Esophagus squamous epithelium (tissue), 5 donors: Measurements from ENCODE around the gene SAMD14. TPM values are rescaled to one million over a fixed set of nuclear protein-coding genes. Genes with fewer than 3 reads are reported as not detected.

Experiments
- DNase-seq: peaks from one replicate; lab custom pipeline; 2025; lab: John Stamatoyannopoulos, UW
- H3K27ac ChIP-seq, 4 donors: fragments of 200-600 bp; sonication (generic); one replicate each; pipeline ENCODE4 v1.5.1; 2016 to 2019; ENCODE audit warnings: mild to moderate bottlenecking in 1 of 4
- H3K27me3 ChIP-seq, 4 donors: fragments of 200-600 bp; sonication (generic); 1 replicate in 3 of 4; 2 replicates in 1 of 4; pipeline versions ENCODE4 v1.5.1 to v1.6.0; 2017 to 2021; ENCODE audit warnings: antibody characterized with exemption in 1 of 4
- H3K36me3 ChIP-seq, 3 donors: fragments of 200-600 bp; sonication (generic); one replicate each; pipeline ENCODE4 v1.5.1; 2016 to 2019
- H3K4me1 ChIP-seq, 3 donors: fragments of 200-600 bp; sonication (generic); one replicate each; pipeline ENCODE4 v1.5.1; 2017 to 2019
- H3K4me3 ChIP-seq, 4 donors: fragments of 200-600 bp; sonication (generic); 1 replicate in 3 of 4; 2 replicates in 1 of 4; pipeline ENCODE4 v1.5.1; 2016 to 2019; ENCODE audit warnings: mild to moderate bottlenecking in 2 of 4, moderate library complexity in 1 of 4
- H3K9me3 ChIP-seq, 3 donors: fragments of 200-600 bp; sonication (generic); one replicate each; pipeline ENCODE4 v1.5.1; 2016 to 2019
- CTCF ChIP-seq, 6 experiments: fragments of 450-650 bp in 4 of 6; fragments of 200-600 bp in 2 of 6; sonication (generic) in 2 of 6; IDR thresholded peaks; one replicate each; pipeline ENCODE4 v1.5.1; 2016 to 2019; ENCODE audit warnings: antibody characterized with exemption in 6 of 6, mild to moderate bottlenecking in 4 of 6, moderate library complexity in 4 of 6
- POLR2A ChIP-seq, 4 donors: fragments of 450-650 bp; IDR thresholded peaks; one replicate each; pipeline ENCODE4 v1.6.1; 2017; ENCODE audit warnings: antibody characterized with exemption in 4 of 4, mild to moderate bottlenecking in 4 of 4, moderate library complexity in 3 of 4
- WGBS, 2 donors: methylation state at CpG; one replicate each; pipeline ENCODE4 v1.1.5; 2018; 5-methylcytosine and 5-hydroxymethylcytosine counted together
- intact Hi-C: fragments of 100-400 bp; cut with DNase I; formaldehyde crosslinking; loops from one replicate; pipeline ENCODE4 v1.15.0; 2022
- total RNA-seq, 4 donors: library from RNA; depleted of rRNA; stranded (reverse); fragments of >200 nt; gene quantifications; one replicate each; pipeline ENCODE4 v1.1.0, GENCODE V29; 2016
- donor health status: DM: yes; HTN: yes; CAD: no.

SAMD14 gene
- total RNA-seq, 4 donors from 2014 or later = 0.57 TPM; not detected in 3

- no peak for DNase-seq
- H3K9me3 ChIP-seq = no peaks in the 10 kb centered on the region
- no peak for TF ChIP-seq POLR2A (IDR thresholded peaks at IDR 0.05)
- no peak for TF ChIP-seq CTCF (IDR thresholded peaks at IDR 0.05)
- H3K4me3 ChIP-seq = no peak overlapping the region
- peaks cover 34 to 48% (median 41%) of the 10 kb centered on the region in 3 donors for H3K36me3 ChIP-seq
- H3K27me3 ChIP-seq = peaks cover 5 to 23% (median 7%) of the 10 kb centered on the region in 4 donors
- intact Hi-C loops = no loop called here
- peaks cover 11 to 45% (median 12%) of the 10 kb centered on the region in 3 donors for H3K4me1 ChIP-seq
- peak overlapping the region in 2 of 4 donors; percentile 52 to 61 for H3K27ac ChIP-seq
- 30 to 57% methylated on average over 5 of the region's 16 CpGs for WGBS, 2 donors
These were observed 3.8 kb upstream of the SAMD14 start for GRCh38 chr17:50133769-50134099.

- Histone ChIP-seq H3K27ac (peak overlapping the region in 2 of 4 donors; percentile 52 to 61), H3K27me3 (peaks cover 5 to 29% (median 9%) of the 10 kb centered on the region in 4 donors), H3K36me3 (peaks cover 29 to 42% (median 36%) of the 10 kb centered on the region in 3 donors), H3K4me1 (peaks cover 11 to 50% (median 12%) of the 10 kb centered on the region in 3 donors), H3K9me3 (no peaks in the 10 kb centered on the region), H3K4me3 (no peak overlapping the region)
- TF ChIP-seq POLR2A (IDR thresholded peaks at IDR 0.05) (no peak), CTCF (IDR thresholded peaks at IDR 0.05) (no peak)
- no peak for DNase-seq
- intact Hi-C loops = no loop called here
- 62 to 78% methylated on average over 4 of the region's 7 CpGs for WGBS, 2 donors
These were observed 3.2 kb upstream of the SAMD14 start for GRCh38 chr17:50133028-50133768.

DNA sequence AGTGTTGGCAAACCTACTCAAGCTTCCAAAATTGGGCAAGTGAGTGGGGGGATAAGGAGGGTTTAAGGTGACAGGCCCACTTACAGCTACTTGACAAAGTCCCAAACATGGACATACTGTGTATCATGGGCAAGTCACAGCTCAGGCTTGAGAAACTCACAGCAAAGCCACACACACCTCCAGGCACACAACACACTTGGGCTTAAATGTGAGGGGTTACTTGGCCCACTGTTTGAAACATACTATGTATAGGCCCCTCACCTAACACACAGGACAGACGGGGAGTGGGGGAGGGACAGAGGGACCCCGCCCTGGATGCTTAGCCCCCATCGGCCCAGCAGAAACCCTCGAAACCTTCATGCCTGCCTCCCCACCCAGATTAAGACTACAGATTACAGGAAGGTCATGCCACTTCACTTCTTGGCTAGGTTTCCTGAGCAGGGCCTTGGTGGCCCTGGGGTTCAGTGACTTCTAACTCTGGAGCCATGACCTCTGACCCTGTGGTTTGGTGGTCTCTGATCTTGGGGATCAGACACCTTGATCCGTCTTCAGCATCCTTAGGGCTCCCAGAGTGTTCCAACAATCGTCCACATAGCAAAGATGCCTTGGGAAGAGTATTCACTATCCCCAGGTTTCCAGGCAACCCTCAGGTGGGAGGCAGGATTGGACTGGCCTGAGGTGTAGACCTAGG, 2.3 kb upstream of the SAMD14 start:
- no peak overlapping the region for H3K27ac ChIP-seq
- TF ChIP-seq POLR2A (IDR thresholded peaks at IDR 0.05) (no peak), CTCF (IDR thresholded peaks at IDR 0.05) (no peak)
- no peak overlapping the region for H3K4me3 ChIP-seq
- intact Hi-C loops = no loop called here
- H3K36me3 ChIP-seq = peaks cover 25 to 33% (median 26%) of the 10 kb centered on the region in 3 donors
- DNase-seq = no peak
- H3K9me3 ChIP-seq = no peaks in the 10 kb centered on the region
- peaks cover 11 to 60% (median 12%) of the 10 kb centered on the region in 3 donors for H3K4me1 ChIP-seq
- WGBS, 2 donors = 73 to 90% methylated on average over 4 to 6 of the region's 6 CpGs
- peaks cover 5 to 38% (median 9%) of the 10 kb centered on the region in 4 donors for H3K27me3 ChIP-seq

GRCh38 chr17:50130559-50131305, 772 bp upstream of the SAMD14 start:
- peaks cover 11 to 60% (median 12%) of the 10 kb centered on the region in 3 donors for H3K4me1 ChIP-seq
- peaks cover 11 to 17% (median 12%) of the 10 kb centered on the region in 3 donors for H3K36me3 ChIP-seq
- H3K27ac ChIP-seq = no peak overlapping the region
- 37 to 55% methylated on average over 10 to 15 of the region's 19 CpGs for WGBS, 2 donors
- peak overlapping the region in 2 of 4 donors; percentile 53 to 73 for H3K4me3 ChIP-seq
- no peaks in the 10 kb centered on the region for H3K9me3 ChIP-seq
- intact Hi-C loops = no loop called here
- no peak for DNase-seq
- H3K27me3 ChIP-seq = peaks cover 5 to 41% (median 9%) of the 10 kb centered on the region in 4 donors
- TF ChIP-seq POLR2A (IDR thresholded peaks at IDR 0.05) (no peak), CTCF (IDR thresholded peaks at IDR 0.05) (no peak)
